PC-9 (cell line): ENCODE measurements around the gene DOCK2.

Experiments used
- EZH2 ChIP-seq: fragments of 200-600 bp; sonication (generic); IDR thresholded peaks from 2 replicates; pipeline ENCODE4 v1.8.0; 2017; ENCODE audit warnings: antibody characterized with exemption, low read depth
- TF ChIP-seq, protein P1 (sequence below): fragments of 200-600 bp; sonication (generic); conservative IDR thresholded peaks from 2 replicates; pipeline ENCODE4 v1.6.1; 2017; ENCODE audit warnings: mixed run types, antibody characterized with exemption, mild to moderate bottlenecking, moderate library complexity

DNA sequence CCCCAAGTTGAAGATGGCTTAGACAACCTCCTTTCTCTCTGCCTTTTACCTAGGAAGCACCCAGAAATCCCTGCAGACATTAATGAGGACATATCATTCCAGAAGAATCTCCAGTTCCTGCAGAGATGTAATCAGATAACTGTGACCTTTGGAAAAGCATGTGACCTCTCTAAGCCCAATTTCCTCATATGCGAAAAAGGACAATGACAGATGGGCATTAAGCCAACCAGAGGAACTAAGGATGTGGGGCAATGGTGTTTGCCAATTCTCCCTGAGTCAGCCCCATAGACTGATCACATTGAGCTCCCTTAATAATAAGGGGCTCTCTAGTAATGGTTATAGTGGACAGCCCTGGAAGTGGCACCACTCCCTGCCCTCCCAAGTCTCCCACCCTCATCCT, 458.6 kb downstream of the DOCK2 start:
- TF ChIP-seq, protein P1, sequence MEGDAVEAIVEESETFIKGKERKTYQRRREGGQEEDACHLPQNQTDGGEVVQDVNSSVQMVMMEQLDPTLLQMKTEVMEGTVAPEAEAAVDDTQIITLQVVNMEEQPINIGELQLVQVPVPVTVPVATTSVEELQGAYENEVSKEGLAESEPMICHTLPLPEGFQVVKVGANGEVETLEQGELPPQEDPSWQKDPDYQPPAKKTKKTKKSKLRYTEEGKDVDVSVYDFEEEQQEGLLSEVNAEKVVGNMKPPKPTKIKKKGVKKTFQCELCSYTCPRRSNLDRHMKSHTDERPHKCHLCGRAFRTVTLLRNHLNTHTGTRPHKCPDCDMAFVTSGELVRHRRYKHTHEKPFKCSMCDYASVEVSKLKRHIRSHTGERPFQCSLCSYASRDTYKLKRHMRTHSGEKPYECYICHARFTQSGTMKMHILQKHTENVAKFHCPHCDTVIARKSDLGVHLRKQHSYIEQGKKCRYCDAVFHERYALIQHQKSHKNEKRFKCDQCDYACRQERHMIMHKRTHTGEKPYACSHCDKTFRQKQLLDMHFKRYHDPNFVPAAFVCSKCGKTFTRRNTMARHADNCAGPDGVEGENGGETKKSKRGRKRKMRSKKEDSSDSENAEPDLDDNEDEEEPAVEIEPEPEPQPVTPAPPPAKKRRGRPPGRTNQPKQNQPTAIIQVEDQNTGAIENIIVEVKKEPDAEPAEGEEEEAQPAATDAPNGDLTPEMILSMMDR, result no peak
- TF ChIP-seq EZH2, result no peak
